KMS-11 (cell line): ENCODE results near the gene SKI.

Experiments
- H2AFZ ChIP-seq: fragments of 200-600 bp; sonication (generic); 2 replicates; pipeline ENCODE4 v1.6.1; 2016; ENCODE audit warnings: antibody characterized with exemption, mixed run types, low read depth
- H3K27ac ChIP-seq: fragments of 200-600 bp; sonication (generic); 2 replicates; pipeline ENCODE4 v1.6.1; 2016; ENCODE audit warnings: mild to moderate bottlenecking, mixed run types
- H3K27me3 ChIP-seq: fragments of 200-600 bp; sonication (generic); 2 replicates; pipeline ENCODE4 v1.6.1; 2017; ENCODE audit warnings: mild to moderate bottlenecking, low read depth, mixed run types, moderate library complexity; ENCODE audit not compliant: insufficient read depth
- H3K36me3 ChIP-seq: fragments of 200-600 bp; sonication (generic); 2 replicates; pipeline ENCODE4 v1.6.1; 2017; ENCODE audit warnings: mild to moderate bottlenecking, mixed run types; ENCODE audit not compliant: insufficient read depth
- H3K4me1 ChIP-seq: fragments of 200-600 bp; sonication (generic); 2 replicates; pipeline ENCODE4 v1.6.1; 2016; ENCODE audit warnings: mild to moderate bottlenecking, low read depth, mixed run types; ENCODE audit not compliant: poor library complexity, severe bottlenecking
- H3K4me2 ChIP-seq: fragments of 200-600 bp; sonication (generic); 2 replicates; pipeline ENCODE4 v1.7.0; 2016; ENCODE audit warnings: mild to moderate bottlenecking, mixed run types
- H3K4me3 ChIP-seq: fragments of 200-600 bp; sonication (generic); IDR thresholded peaks from 2 replicates; pipeline ENCODE4 v1.6.1; 2017; ENCODE audit warnings: low read depth, low read length, mixed read lengths; ENCODE audit not compliant: insufficient read depth
- H3K79me2 ChIP-seq: fragments of 200-600 bp; sonication (generic); 2 replicates; pipeline ENCODE4 v1.6.1; 2016; ENCODE audit warnings: low read depth, mixed run types; ENCODE audit not compliant: insufficient read depth
- H3K9ac ChIP-seq: fragments of 200-600 bp; sonication (generic); 2 replicates; pipeline ENCODE4 v1.6.1; 2016; ENCODE audit warnings: mild to moderate bottlenecking, mixed run types
- H4K20me1 ChIP-seq: fragments of 200-600 bp; sonication (generic); 2 replicates; pipeline ENCODE4 v1.6.1; 2016; ENCODE audit warnings: mild to moderate bottlenecking, mixed run types; ENCODE audit not compliant: insufficient read depth
- TF ChIP-seq, protein P1 (sequence below): fragments of 200-600 bp; sonication (generic); conservative IDR thresholded peaks from 2 replicates; pipeline ENCODE4 v1.6.1; 2017; ENCODE audit warnings: low read depth, mild to moderate bottlenecking, antibody characterized with exemption, low read length, moderate library complexity, mixed read lengths

SKI gene

DNA sequence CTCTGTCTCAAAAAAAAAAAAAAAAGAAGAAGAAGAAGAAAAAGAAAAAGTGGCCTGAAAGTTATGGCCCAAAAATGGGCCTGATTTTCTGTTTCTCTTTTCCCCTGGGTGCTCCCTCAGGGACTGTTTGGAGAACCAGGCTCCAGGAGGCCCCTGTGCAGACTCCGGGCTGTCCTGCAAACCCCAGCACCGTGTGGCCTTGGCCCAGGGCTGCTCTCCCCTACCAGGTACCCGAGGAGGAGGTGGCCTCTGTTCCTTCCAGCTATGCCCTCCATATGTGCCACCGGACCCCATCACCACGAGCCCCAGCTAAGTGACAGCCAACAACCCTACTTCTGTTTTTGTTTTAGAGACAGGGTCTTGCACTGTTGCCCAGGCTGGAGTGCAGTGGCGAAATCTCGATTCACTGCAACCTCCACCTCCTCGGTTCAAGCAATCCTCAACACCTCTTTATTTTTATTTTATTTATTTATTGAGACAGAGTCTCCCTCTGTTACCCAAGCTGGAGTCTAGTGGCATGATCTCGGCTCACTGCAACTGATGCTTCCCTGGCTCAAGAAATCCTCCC, 26.0 kb upstream of the SKI start:
- Histone ChIP-seq H4K20me1 (no peaks in the 10 kb centered on the region), H3K4me2 (no peak overlapping the region), H3K4me3 (no peak overlapping the region), H3K9ac (no peak overlapping the region), H2AFZ (no peak overlapping the region), H3K36me3 (no peaks in the 10 kb centered on the region), H3K4me1 (no peaks in the 10 kb centered on the region), H3K79me2 (no peaks in the 10 kb centered on the region), H3K27ac (no peak overlapping the region), H3K27me3 (peaks cover 72% of the 10 kb centered on the region)
- TF ChIP-seq, protein P1, sequence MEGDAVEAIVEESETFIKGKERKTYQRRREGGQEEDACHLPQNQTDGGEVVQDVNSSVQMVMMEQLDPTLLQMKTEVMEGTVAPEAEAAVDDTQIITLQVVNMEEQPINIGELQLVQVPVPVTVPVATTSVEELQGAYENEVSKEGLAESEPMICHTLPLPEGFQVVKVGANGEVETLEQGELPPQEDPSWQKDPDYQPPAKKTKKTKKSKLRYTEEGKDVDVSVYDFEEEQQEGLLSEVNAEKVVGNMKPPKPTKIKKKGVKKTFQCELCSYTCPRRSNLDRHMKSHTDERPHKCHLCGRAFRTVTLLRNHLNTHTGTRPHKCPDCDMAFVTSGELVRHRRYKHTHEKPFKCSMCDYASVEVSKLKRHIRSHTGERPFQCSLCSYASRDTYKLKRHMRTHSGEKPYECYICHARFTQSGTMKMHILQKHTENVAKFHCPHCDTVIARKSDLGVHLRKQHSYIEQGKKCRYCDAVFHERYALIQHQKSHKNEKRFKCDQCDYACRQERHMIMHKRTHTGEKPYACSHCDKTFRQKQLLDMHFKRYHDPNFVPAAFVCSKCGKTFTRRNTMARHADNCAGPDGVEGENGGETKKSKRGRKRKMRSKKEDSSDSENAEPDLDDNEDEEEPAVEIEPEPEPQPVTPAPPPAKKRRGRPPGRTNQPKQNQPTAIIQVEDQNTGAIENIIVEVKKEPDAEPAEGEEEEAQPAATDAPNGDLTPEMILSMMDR, result no peak

DNA sequence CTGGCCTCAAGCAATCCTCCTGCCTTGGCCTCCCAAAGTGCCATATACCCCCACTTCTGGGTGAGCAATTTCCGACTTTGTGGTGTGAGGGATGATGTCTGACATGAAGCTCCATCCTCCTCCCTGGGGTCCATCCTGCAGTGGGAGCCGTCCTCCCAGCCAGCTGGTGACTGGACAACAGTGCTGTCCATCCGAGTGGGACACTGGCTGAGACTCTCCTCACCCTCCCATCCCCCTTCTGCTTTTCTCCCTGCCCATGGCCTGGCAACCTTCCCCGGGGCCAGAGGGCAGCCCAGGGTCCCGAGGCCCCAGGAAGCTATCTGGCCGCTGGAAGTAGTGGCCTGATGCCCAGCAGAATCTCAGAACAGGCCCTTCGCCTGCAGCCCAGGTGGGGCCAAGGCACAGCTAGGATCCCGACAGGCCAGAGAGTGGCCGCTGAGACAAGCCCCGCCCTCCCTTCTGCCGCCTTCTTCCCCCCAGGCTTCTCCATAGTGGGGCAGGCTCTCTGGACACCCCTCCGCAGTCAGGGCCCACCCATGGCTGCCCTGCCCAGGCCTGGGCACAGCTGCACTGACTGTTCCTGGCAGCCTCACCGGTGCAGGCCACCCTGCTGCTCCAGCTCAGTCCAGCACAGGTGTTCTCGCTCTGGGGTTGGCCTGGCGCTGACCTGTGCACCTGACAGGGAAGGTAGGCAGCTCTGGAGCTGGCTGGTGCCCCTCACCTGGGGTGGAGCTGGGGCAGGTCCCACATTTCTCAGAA, 25.1 kb upstream of the SKI start:
- H3K9ac ChIP-seq, result no peak overlapping the region
- H2AFZ ChIP-seq, result no peak overlapping the region
- TF ChIP-seq, protein P1, result no peak

DNA sequence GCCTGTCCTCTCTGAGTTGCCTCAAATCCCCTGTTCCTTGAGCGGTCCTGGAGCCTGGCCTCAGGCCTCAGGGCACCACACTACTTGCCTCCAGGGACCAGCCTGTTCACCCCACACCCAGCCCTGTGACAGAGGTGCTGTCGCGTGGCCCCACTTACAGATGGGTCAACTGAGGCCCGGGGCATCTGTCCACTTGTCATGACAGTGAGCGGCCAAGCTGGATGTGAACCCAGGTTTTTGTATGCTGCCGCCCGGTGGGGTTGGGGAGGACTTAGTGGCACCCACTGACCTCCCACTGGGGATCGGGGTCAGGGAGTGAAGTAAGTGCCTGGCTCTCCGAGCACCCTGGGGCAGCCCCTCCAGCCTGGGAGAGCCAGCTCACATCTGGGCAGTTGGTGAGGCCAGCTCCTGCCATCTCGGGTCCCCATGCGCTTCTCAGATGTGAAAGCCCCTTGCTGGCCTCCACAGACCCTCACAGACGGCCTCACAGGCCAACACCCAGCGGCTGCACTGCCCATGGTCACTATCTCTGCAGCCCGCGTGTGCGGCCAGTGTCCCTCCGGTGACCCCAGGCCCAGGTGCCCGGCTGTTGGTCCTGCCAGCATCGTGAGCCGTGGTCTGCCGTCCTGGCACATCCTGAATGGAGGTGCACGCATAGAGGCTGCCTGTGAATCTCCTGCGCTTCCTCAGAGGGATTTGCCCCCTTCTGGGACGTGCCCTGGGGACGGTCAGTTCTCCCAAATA, 24.3 kb upstream of the SKI start:
- Histone ChIP-seq H3K27me3 (peaks cover 68% of the 10 kb centered on the region), H4K20me1 (no peaks in the 10 kb centered on the region), H3K27ac (no peak overlapping the region), H3K36me3 (no peaks in the 10 kb centered on the region), H3K9ac (no peak overlapping the region), H2AFZ (no peak overlapping the region), H3K4me3 (no peak overlapping the region), H3K79me2 (no peaks in the 10 kb centered on the region), H3K4me1 (no peaks in the 10 kb centered on the region), H3K4me2 (no peak overlapping the region)
- TF ChIP-seq, protein P1, result no peak

More for the DNA sequence above, 25.1 kb upstream of the SKI start:
- H3K4me2 ChIP-seq, result no peak overlapping the region
- H3K79me2 ChIP-seq, result no peaks in the 10 kb centered on the region
- no peak overlapping the region for H3K27ac ChIP-seq
- no peaks in the 10 kb centered on the region for H3K4me1 ChIP-seq
- H3K4me3 ChIP-seq, result no peak overlapping the region
- H4K20me1 ChIP-seq, result no peaks in the 10 kb centered on the region
- H3K36me3 ChIP-seq, result no peaks in the 10 kb centered on the region
- H3K27me3 ChIP-seq, result peaks cover 68% of the 10 kb centered on the region

DNA sequence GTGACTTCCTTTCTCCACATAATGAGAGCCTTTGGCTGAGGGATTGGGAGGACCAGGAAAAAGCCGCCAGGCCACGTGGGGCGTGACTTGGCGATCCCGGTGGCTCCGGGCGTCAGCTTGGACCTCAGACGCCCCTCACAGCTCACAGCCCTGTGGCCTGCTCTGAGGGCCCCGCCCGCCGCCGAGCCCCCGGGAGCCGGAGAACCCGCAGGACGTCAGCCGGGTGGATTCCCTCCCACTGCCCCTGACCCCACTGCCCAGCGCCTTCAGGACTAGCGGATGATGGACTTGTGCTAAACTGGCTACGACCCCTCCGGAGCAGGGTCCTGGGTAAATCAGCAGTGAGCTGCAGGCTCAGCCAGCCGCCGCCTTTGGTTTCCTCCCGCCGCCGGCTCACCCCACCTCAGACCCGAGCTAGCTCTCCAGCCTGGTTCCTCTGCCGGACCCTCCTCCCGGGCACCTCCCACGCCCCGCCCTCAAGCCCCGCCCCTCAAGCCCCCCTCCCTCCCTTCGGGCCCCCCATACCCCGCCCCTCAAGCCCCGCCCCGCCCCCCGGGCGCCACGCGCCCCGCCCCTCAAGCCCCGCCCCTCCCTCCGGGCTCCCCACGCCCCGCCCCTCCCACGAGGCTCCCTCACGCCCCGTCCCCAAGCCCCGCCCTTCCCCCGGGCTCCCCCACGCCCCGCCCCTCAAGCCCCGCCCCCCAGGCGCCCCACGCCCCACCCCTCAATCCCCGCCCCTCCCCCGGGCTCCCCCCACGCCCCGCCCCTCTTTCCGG, 23.5 kb upstream of the SKI start:
- Histone ChIP-seq H2AFZ (no peak overlapping the region), H3K36me3 (no peaks in the 10 kb centered on the region), H3K79me2 (no peaks in the 10 kb centered on the region), H3K27ac (no peak overlapping the region), H4K20me1 (no peaks in the 10 kb centered on the region), H3K4me3 (no peak overlapping the region), H3K9ac (no peak overlapping the region), H3K27me3 (peaks cover 68% of the 10 kb centered on the region), H3K4me2 (no peak overlapping the region), H3K4me1 (no peaks in the 10 kb centered on the region)
- TF ChIP-seq, protein P1, result no peak
